Stimulated activated CD8-positive, alpha-beta memory T cell treated with anti-CD3 and anti-CD28 coated beads, Interleukin-12 subunit alpha, Interleukin-12 subunit beta, amount 100 ng/mL, for 4 hours (primary cell): ENCODE measurements around the gene MAN1B1.

ENCODE experiments used
- DNase-seq: peaks from one replicate; pipeline ENCODE4 v3.0.0-alpha.2; 2020; ENCODE audit warnings: low read depth

MAN1B1 gene

GRCh38 chr9:137087409-137087925, 682 bp downstream of the MAN1B1 start:
- DNase-seq: no peak

GRCh38 chr9:137088121-137088520, 1.3 kb downstream of the MAN1B1 start:
- DNase-seq: no peak

DNA sequence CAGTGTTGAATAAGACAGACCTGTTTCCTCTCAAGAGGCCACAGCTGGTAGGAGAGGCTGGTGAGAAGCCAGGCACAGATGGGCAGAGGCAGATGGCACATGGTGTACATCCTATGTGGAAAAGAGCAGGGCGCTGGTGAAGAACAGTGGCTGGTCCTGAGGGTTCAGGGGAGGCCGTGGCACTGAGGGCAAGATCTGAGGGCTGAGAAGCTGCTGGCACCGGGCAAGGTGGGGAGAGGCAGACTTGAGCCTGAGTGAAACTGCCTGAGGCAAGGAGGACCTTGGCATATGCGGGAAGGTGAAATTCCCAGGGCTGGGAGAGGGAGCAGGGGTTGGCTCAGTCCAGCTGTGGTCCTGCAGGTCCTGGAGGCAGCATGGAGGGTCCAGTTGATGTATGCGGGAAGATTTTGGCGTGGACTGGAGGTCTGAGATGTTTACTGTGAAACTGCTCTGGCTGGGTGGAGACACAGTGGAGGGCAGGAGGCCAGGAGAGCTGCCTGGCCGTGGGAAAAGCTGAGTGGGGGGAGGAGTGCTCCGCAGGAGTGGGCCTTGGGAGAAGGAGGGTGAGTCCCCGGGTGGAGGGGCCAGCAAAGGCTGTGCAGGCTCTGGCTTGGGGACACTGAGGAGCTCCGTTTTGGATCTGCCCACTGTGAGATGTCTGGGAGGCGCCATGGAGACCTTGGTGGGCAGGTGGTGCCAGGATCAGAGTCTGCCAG, 2.6 kb downstream of the MAN1B1 start:
- no peak for DNase-seq

- peak; percentile 69 for DNase-seq
These were observed 9.1 kb downstream of the MAN1B1 start for GRCh38 chr9:137095664-137096517.

GRCh38 chr9:137096785-137097546, 10.2 kb downstream of the MAN1B1 start:
- DNase-seq: no peak

DNA sequence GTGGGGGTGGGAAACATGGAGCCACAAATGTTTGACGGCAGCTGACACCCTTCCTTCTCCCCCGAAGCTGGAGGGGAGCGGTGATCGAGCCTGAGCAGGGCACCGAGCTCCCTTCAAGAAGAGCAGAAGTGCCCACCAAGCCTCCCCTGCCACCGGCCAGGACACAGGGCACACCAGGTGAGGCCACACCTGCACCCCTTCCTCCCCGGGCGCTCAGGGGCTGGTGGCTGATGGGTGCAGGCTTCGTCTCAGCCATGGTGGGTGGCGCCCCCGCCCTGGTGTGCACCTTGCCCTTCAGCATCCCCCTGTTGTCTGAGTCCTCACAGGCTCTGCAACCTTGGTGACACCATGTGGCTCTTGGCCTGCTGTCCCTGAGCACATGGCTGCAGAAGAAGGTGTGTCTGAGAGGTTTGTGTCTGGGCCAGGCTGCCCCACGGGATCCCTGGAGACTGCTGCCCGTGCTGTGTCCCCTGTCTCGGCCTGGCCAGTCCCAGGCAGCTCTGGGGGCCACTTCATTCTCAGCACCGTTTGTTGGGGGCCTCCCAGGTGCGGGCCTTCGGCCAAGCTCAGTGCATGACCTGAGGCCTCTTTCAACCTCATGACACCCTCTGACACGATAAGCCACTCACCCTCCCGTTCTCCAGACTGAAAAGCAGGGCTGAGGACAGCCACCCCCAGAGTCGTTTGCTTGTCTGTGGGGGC, 11.1 kb downstream of the MAN1B1 start:
- DNase-seq: no peak

DNA sequence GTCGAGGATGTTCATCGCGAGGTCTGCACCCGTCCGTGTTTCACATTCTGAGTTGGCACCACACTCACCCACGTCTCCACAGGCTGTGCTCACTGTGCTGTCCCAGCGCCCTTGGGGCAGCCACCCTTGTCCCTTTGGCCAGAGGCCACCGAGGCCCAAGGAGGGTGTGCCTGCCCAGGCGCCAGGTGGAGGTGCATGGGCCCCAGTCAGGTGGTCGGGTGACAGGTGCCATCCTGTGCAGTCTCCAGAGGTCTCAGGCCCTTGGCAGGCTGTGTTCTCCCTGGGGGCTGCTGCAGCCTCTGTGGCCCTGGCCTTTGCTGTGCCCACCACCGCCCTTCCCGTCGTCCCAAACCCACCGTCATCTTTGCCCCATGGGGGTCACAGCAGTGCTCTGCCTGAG, 12.4 kb downstream of the MAN1B1 start:
- DNase-seq: no peak

DNA sequence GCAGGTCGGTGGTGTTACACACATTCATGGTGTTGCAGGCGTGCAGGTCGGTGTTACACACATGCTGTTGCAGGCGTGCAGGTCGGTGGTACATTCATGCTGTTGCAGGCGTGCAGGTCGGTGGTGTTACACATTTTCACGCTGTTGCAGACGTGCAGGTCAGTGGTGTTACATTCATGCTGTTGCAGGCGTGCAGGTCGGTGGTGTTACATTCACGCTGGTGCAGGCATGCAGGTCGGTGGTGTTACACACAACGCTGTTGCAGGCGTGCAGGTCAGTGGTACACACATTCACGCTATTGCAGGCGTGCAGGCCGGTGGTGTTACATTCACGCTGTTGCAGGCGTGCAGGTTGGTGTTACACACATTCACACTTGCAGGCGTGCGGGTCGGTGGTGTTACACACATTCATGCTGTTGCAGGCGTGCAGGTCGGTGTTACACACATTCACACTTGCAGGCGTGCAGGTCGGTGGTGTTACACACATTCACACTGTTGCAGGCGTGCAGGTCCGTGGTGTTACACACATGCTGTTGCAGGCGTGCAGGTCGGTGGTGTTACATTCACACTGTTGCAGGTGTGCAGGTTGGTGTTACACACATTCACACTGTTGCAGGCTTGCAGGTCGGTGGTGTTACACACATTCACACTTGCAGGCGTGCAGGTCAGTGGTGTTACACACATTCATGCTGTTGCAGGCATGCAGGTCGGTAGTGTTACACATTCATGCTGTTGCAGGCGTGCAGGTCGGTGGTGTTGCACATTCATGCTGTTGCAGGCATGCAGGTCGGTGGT, 16.6 kb downstream of the MAN1B1 start:
- DNase-seq: no peak

GRCh38 chr9:137105814-137106661, 19.3 kb downstream of the MAN1B1 start:
- DNase-seq: no peak

- no peak for DNase-seq
These were observed 20.0 kb downstream of the MAN1B1 start for GRCh38 chr9:137106662-137107250.

DNA sequence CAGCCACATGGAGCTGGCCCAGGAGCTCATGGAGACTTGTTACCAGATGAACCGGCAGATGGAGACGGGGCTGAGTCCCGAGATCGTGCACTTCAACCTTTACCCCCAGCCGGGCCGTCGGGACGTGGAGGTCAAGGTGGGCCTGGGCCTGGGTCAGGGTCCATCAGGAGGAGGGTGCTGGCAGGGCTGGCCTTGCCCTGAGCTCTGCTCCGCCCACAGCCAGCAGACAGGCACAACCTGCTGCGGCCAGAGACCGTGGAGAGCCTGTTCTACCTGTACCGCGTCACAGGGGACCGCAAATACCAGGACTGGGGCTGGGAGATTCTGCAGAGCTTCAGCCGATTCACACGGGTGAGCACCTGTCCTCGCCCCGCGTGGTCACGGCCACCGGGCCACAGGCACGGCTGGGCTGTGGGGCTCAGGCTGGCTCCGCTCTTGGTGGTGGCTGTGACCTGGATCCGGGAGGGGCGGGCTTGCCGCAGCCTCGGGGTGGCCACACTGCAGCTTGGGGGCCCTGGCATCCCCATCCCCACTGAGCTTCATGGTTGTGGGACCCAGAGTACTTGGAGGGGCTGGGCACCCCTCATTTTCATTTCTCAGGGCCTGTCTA, 20.6 kb downstream of the MAN1B1 start:
- no peak for DNase-seq

- no peak for DNase-seq
These were observed 21.2 kb downstream of the MAN1B1 start for GRCh38 chr9:137107982-137108381.

GRCh38 chr9:137108608-137109249, 21.9 kb downstream of the MAN1B1 start:
- DNase-seq: no peak

GRCh38 chr9:137109250-137110146, 22.7 kb downstream of the MAN1B1 start:
- DNase-seq: no peak

DNA sequence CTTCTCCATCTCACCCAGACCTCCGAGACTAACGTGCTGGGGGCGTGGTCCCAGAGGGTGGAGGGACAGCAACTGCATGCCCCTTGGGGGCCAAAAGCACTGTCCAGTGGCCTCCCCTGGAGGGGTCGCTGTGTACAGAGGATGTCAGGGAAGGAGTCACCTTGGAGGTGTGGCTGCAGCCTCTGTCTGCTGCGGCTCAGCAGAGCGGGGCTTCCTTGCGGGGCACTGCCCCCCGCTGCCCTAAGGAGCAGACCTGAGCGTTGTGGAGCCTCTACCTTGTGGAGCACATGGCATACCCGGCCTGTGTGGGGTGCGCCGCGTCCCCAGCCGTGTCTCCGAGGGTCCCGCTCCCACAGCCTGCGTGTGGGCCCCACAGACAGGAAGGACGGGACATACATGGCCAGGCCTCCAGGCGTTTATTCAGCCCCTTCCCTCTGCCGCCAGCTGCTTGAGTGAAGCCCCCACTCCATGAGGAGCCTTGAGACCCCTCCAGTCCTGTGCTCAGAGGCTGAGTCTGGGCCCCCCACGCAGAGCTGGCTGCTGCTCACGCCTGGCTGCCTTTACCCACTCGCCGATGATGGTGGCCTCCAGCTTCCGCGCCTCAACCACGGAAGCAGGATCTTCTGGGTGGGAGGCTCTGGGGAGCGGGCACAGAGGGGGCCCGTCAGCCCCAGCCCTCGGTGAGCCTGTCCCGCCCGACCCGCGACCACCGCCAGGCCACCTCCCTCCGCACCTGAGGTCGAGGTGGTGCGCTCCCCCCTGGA, 23.5 kb downstream of the MAN1B1 start:
- no peak for DNase-seq

DNA sequence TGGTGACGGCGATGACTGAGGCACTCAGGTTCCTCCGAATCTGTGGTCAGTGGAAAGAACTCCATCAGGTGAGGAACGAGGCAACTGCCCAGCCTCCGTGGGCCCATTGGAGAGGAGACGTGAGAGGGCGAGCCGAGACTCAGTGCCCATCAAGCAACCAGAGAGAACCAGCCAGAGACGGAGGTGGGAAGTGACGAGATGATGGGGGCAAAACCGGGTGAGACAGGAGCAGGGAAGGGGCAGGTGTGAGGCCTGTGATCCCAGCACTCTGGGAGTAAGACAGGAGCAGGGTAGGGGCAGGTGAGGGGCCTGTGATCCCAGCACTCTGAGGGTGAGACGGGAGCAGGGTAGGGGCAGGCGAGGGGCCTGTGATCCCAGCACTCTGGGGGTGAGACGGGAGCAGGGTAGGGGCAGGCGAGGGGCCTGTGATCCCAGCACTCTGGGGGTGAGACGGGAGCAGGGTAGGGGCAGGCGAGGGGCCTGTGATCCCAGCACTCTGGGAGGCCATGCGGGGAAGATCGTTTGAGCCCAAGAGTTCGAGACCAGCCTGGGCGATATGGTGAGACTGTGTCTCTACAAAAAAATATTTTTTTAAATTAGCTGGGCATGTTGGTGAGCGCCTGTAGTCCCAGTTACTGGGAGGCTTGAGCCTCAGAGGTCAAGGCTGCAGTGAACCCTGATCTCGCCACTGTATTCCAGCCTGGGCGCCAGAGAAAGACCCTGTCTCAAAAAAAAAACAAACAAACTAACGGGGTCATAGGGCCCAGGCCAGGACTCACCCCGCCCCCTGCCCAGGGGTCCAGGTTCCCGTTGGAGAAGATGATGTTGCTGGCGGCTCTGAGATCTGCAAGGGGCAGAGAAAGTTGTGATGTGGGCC, 24.4 kb downstream of the MAN1B1 start:
- DNase-seq: no peak
